GM12878 (cell line): ENCODE results near the gene JMJD4.

ENCODE experiments used
- POLR2AphosphoS5 ChIP-seq: IDR thresholded peaks from 2 replicates; pipeline ENCODE4 v1.6.1; 2011; ENCODE audit warnings: mild to moderate bottlenecking, low read length, inconsistent platforms
- TCF7 ChIP-seq: IDR thresholded peaks from 2 replicates; pipeline ENCODE4 v1.6.1; 2014; ENCODE audit warnings: antibody characterized with exemption, borderline replicate concordance
- ZNF274 ChIP-seq: IDR thresholded peaks from one replicate; pipeline ENCODE4 v1.8.0; 2011; ENCODE audit not compliant: insufficient read length, insufficient read depth
- TF ChIP-seq, protein P1 (sequence below), 3 experiments: IDR thresholded peaks in 2 of 3; conservative IDR thresholded peaks in 1 of 3; 2 replicates each; pipeline ENCODE4 v1.5.1; 2011; ENCODE audit warnings: low read depth in 3 of 3, low read length in 3 of 3, mild to moderate bottlenecking in 3 of 3, control low read depth in 2 of 3, moderate library complexity in 2 of 3, inconsistent platforms in 1 of 3, mixed read lengths in 1 of 3; ENCODE audit not compliant: control insufficient read depth in 2 of 3, insufficient read depth in 1 of 3; ENCODE audit errors: extremely low read depth in 1 of 3
- TF ChIP-seq, protein P2 (sequence below): IDR thresholded peaks from 2 replicates; pipeline ENCODE4 v1.6.1; 2011; ENCODE audit warnings: low read depth, mild to moderate bottlenecking, low read length, moderate library complexity, borderline replicate concordance; ENCODE audit errors: extremely low read depth

- TF ChIP-seq POLR2AphosphoS5 (no peak), ZNF274 (no peak), TCF7 (no peak)
- TF ChIP-seq, protein P1, sequence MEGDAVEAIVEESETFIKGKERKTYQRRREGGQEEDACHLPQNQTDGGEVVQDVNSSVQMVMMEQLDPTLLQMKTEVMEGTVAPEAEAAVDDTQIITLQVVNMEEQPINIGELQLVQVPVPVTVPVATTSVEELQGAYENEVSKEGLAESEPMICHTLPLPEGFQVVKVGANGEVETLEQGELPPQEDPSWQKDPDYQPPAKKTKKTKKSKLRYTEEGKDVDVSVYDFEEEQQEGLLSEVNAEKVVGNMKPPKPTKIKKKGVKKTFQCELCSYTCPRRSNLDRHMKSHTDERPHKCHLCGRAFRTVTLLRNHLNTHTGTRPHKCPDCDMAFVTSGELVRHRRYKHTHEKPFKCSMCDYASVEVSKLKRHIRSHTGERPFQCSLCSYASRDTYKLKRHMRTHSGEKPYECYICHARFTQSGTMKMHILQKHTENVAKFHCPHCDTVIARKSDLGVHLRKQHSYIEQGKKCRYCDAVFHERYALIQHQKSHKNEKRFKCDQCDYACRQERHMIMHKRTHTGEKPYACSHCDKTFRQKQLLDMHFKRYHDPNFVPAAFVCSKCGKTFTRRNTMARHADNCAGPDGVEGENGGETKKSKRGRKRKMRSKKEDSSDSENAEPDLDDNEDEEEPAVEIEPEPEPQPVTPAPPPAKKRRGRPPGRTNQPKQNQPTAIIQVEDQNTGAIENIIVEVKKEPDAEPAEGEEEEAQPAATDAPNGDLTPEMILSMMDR (IDR thresholded peaks at IDR 0.05 in 2 of 3, conservative IDR thresholded peaks at IDR 0.05 in 1 of 3; ENCODE audit: control insufficient read depth in 2 of 3, extremely low read depth in 1 of 3, insufficient read depth in 1 of 3, low read depth in 3 of 3, low read length in 3 of 3) = no peak
- TF ChIP-seq, protein P2, sequence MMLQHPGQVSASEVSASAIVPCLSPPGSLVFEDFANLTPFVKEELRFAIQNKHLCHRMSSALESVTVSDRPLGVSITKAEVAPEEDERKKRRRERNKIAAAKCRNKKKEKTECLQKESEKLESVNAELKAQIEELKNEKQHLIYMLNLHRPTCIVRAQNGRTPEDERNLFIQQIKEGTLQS = no peak
Measured at GRCh38 chr1:227779685-227780084, 44.6 kb upstream of the JMJD4 start.
